ENCODE measurements around the gene ALDOB. TPM values are rescaled to one million over a fixed set of nuclear protein-coding genes. Genes with fewer than 3 reads are reported as not detected.

ALDOB gene
- total RNA-seq, 1 donor from 2014 or later: not detected

- no peaks in the 10 kb centered on the region for H3K27me3 ChIP-seq
- no peak for DNase-seq (ENCODE audit: extremely low spot score in 2 of 2)
- intact Hi-C loops (cut with DNase I): no loop called here
- TF ChIP-seq POLR2A (IDR thresholded peaks at IDR 0.05): no peak
- no peak for TF ChIP-seq CTCF (IDR thresholded peaks at IDR 0.05)
- TF ChIP-seq POLR2AphosphoS5 (IDR thresholded peaks at IDR 0.05; ENCODE audit: insufficient read depth in 1 of 2, low read depth in 1 of 2): no peak
- H3K27ac ChIP-seq: no peak overlapping the region
- no peaks in the 10 kb centered on the region for H3K4me1 ChIP-seq
- H3K36me3 ChIP-seq: no peaks in the 10 kb centered on the region
- H3K4me3 ChIP-seq: no peak overlapping the region
- H3K9me3 ChIP-seq: no peaks in the 10 kb centered on the region
These were observed 32.1 kb upstream of the ALDOB start for GRCh38 chr9:101467690-101468089.

DNA sequence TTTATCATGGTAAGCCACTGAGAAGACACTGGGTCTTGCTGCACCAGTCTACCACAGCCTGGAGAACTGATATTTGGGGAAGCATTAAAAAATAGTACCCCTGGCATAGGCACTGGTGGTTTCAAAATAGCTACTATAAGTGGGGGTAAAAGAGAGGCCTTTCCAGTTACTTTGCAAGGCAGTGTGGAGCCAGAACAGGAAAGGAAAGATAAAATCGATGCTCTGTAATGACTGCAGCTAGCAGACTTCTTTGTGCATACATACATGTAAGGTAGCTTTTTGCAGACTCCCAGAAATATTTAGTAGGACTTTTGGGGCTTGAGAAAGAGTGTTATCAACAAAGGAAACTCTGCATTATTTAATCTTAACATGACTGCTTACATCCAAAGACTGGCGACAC lies 31.3 kb upstream of the ALDOB start:
- no peak for DNase-seq (ENCODE audit: extremely low spot score in 2 of 2)
- Histone ChIP-seq H3K27me3 (no peaks in the 10 kb centered on the region), H3K9me3 (no peaks in the 10 kb centered on the region), H3K4me1 (no peaks in the 10 kb centered on the region), H3K36me3 (no peaks in the 10 kb centered on the region), H3K4me3 (no peak overlapping the region), H3K27ac (no peak overlapping the region)
- intact Hi-C loops (cut with DNase I): no loop called here
- TF ChIP-seq CTCF (IDR thresholded peaks at IDR 0.05) (no peak), POLR2A (IDR thresholded peaks at IDR 0.05) (no peak), POLR2AphosphoS5 (IDR thresholded peaks at IDR 0.05; ENCODE audit: insufficient read depth in 1 of 2, low read depth in 1 of 2) (no peak)

DNA sequence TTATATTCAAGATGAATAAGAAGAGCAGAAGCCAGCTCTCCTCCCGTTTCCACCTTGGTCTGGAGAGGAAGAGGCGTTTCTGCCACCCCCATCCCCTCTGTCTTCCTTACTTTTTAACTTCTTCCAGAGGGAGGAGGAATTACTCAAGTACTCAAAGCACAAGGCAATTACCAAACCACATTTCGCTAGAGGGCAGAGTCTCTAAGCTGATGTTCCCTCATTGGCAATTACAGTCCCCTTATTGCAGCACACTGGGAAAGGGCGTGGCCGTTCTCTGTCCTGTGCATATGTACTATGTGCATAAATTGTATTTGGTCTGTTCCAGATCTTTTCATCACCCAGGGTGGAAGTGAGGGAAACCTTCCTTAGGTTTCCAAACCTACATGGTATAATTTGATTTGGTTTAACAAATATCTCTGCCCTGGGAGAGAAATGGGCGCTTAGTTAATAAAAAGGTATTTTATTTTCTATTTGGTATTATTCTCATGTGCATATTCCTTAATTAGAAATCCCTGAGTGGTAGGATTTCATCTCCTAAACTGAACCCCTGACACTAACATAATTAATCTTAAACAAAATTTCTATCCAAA lies 29.8 kb upstream of the ALDOB start:
- H3K9me3 ChIP-seq: no peaks in the 10 kb centered on the region
- DNase-seq (ENCODE audit: extremely low spot score in 2 of 2): no peak
- TF ChIP-seq POLR2AphosphoS5 (IDR thresholded peaks at IDR 0.05; ENCODE audit: insufficient read depth in 1 of 2, low read depth in 1 of 2) (no peak), POLR2A (IDR thresholded peaks at IDR 0.05) (no peak), CTCF (IDR thresholded peaks at IDR 0.05) (no peak)
- no peaks in the 10 kb centered on the region for H3K36me3 ChIP-seq
- intact Hi-C loops (cut with DNase I): no loop called here
- H3K27me3 ChIP-seq: no peaks in the 10 kb centered on the region
- no peak overlapping the region for H3K27ac ChIP-seq
- H3K4me3 ChIP-seq: no peak overlapping the region
- no peaks in the 10 kb centered on the region for H3K4me1 ChIP-seq

- intact Hi-C loops (cut with DNase I): loop anchor here (5.0 kb wide), 1 partner anchor 69 kb away; the partner anchor contains the start of gene RNF20
- TF ChIP-seq POLR2A (IDR thresholded peaks at IDR 0.05) (no peak), CTCF (IDR thresholded peaks at IDR 0.05) (no peak), POLR2AphosphoS5 (IDR thresholded peaks at IDR 0.05; ENCODE audit: insufficient read depth in 1 of 2, low read depth in 1 of 2) (no peak)
- H3K4me1 ChIP-seq: no peaks in the 10 kb centered on the region
- H3K9me3 ChIP-seq: no peaks in the 10 kb centered on the region
- DNase-seq (ENCODE audit: extremely low spot score in 2 of 2): no peak
- no peak overlapping the region for H3K4me3 ChIP-seq
- no peaks in the 10 kb centered on the region for H3K36me3 ChIP-seq
- no peaks in the 10 kb centered on the region for H3K27me3 ChIP-seq
- H3K27ac ChIP-seq: no peak overlapping the region
These were observed 27.8 kb upstream of the ALDOB start for GRCh38 chr9:101463397-101463796.

DNA sequence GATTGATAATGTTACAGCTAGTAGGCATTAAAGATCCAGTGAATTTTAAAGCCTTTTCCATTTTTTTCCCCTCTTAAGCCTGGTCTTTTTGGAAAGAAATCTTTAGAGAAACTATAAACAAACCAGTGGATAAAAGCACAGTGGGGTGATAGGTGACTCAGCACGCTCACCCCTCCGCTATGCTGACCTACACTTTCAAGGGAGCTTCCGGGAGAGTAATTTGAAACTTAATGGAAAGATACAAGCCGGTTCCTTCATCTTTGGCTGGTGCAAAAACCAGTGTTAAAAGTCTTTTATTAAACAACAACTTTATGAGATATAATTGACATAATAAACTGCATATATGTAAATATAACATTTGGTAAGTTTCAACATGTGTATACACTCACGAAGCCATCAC lies 27.0 kb upstream of the ALDOB start:
- Histone ChIP-seq H3K4me3 (no peak overlapping the region), H3K4me1 (no peaks in the 10 kb centered on the region), H3K9me3 (no peaks in the 10 kb centered on the region), H3K36me3 (no peaks in the 10 kb centered on the region), H3K27ac (no peak overlapping the region), H3K27me3 (no peaks in the 10 kb centered on the region)
- TF ChIP-seq POLR2A (IDR thresholded peaks at IDR 0.05) (no peak), POLR2AphosphoS5 (IDR thresholded peaks at IDR 0.05; ENCODE audit: insufficient read depth in 1 of 2, low read depth in 1 of 2) (no peak), CTCF (IDR thresholded peaks at IDR 0.05) (no peak)
- no peak for DNase-seq (ENCODE audit: extremely low spot score in 2 of 2)
- intact Hi-C loops (cut with DNase I): loop anchor here (5.0 kb wide), 1 partner anchor 70 kb away; the partner anchor contains the start of gene RNF20
